T-helper 1 cell treated with Interleukin-12 subunit alpha and Interleukin-12 subunit beta and Interleukin-4 antibody, amounts not matched to agents 30 μg/mL and 1 μg/mL, for 36 hours (primary cell): ENCODE data around the gene SLC22A17.

Source experiments
- H3K27ac Mint-ChIP-seq: one replicate; pipeline ENCODE4 v1.8.0; 2021; ENCODE audit warnings: mild to moderate bottlenecking, mixed read lengths
- H3K27me3 Mint-ChIP-seq: one replicate; pipeline ENCODE4 v1.8.0; 2021; ENCODE audit warnings: low read depth, mixed read lengths
- H3K36me3 Mint-ChIP-seq: one replicate; pipeline ENCODE4 v1.8.0; 2021; ENCODE audit warnings: low read depth, mixed read lengths
- H3K4me1 Mint-ChIP-seq: one replicate; pipeline ENCODE4 v1.8.0; 2021; ENCODE audit warnings: low read depth, mixed read lengths
- H3K4me3 Mint-ChIP-seq: one replicate; pipeline ENCODE4 v1.8.0; 2021; ENCODE audit warnings: mild to moderate bottlenecking, moderate library complexity, mixed read lengths
- H3K9me3 Mint-ChIP-seq: one replicate; pipeline ENCODE4 v1.8.0; 2021; ENCODE audit warnings: mixed read lengths

SLC22A17 gene

GRCh38 chr14:23360496-23360895, 7.8 kb upstream of the SLC22A17 start:
- Mint-ChIP-seq H3K27ac (no peak overlapping the region), H3K4me3 (no peak overlapping the region), H3K27me3 (peaks cover 20% of the 10 kb centered on the region), H3K36me3 (no peaks in the 10 kb centered on the region), H3K4me1 (no peaks in the 10 kb centered on the region), H3K9me3 (no peaks in the 10 kb centered on the region)

DNA sequence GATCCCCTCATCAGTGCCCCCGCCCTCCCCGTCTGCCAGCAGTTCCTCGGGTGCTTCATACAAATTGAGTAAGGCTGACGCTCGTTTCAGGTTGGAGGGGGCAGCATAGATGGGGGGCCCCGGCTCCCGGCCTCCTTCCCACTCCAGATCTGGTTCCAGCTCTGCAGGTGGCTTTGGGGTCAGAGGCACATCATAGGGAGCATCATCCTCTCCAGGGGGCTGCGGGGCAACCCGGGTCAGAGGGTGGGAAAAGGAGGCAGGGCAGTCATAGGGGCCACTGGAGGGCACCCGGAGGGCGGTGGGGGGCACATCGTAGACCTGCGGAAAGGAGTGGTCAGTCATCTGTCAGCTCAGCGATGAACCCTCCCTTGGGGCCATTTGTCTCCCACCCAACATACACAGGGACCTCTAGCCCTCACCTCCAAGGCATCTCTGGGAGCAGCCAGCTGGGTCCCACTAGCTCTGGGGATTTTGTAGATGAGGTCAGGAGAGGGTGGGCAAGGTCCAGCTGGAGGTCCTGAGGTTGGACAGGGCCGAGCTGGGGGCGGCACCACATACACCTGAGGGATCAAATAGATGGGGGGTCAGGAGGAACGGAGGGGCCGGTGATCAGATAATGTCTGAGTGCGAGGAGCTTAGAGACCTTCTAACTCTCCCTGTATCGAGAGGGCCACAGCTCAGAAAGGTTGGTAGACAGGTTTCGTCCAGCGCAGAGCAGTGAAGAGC, 7.2 kb upstream of the SLC22A17 start:
- Mint-ChIP-seq H3K27me3 (peaks cover 25% of the 10 kb centered on the region), H3K27ac (no peak overlapping the region), H3K9me3 (no peaks in the 10 kb centered on the region), H3K4me1 (no peaks in the 10 kb centered on the region), H3K4me3 (no peak overlapping the region), H3K36me3 (no peaks in the 10 kb centered on the region)

DNA sequence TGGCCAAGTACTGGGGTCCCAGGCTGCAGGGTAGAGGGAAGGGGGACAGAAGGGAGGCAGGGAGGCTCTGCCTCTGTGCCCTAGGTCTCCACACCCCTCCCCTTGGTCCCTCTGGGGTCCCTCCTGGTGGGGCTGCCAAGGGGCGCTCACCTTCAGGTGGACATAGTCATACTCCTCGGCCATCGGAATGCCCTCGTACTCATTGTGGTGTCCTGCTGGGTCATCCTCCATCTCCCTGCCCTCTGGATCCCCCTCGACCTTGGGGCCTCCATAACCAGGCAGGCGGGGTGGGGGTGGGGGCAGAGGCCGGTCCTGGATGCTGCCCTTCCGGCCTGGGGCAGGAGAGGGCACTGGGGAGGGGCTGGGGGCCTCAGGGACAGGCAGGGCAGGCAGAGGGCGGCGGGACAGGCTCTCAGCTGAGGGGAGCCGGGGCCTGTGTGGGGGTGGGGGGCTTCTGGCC, 6.5 kb upstream of the SLC22A17 start:
- Mint-ChIP-seq H3K4me3 (no peak overlapping the region), H3K27ac (no peak overlapping the region), H3K27me3 (peaks cover 25% of the 10 kb centered on the region), H3K4me1 (no peaks in the 10 kb centered on the region), H3K36me3 (no peaks in the 10 kb centered on the region), H3K9me3 (no peaks in the 10 kb centered on the region)

DNA sequence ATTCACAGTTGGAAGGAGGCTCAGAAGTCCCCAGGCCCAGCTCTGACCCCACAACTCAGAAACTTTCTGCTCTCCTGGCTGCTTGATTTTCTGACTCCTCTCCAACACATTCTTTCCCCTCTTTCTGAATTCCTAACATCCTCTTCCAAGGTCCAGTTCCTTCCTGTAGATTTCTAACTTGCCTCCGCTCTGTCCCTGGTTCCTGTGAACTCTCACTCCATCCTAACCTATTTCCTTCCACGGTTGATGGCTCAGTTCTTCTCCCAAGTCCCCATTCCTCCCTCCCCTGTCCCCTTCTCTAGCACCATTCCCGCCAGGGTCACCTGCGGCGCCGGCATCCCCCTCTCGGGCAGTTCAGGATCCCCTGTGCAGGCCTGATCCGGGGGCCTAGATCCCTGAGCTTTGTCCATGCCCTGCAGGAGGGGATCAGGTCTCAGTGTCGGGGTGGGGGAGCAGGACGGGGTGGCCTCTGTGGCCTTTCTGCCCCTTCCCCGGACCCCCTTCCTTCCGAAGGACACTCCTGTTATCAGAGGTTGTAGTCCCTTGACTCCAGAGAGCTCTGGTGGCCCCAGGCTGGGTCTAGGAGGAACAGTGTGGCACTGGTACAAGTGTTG, 6.0 kb upstream of the SLC22A17 start:
- Mint-ChIP-seq H3K4me1 (no peaks in the 10 kb centered on the region), H3K27me3 (peaks cover 25% of the 10 kb centered on the region)

GRCh38 chr14:23358042-23358441, 5.4 kb upstream of the SLC22A17 start:
- Mint-ChIP-seq H3K4me3 (no peak overlapping the region), H3K27me3 (peaks cover 28% of the 10 kb centered on the region), H3K27ac (no peak overlapping the region), H3K9me3 (no peaks in the 10 kb centered on the region), H3K36me3 (no peaks in the 10 kb centered on the region), H3K4me1 (peaks cover 2% of the 10 kb centered on the region)

More for the DNA sequence above, 6.0 kb upstream of the SLC22A17 start:
- no peak overlapping the region for H3K4me3 Mint-ChIP-seq
- H3K9me3 Mint-ChIP-seq = no peaks in the 10 kb centered on the region
- no peaks in the 10 kb centered on the region for H3K36me3 Mint-ChIP-seq
- no peak overlapping the region for H3K27ac Mint-ChIP-seq

- H3K4me3 Mint-ChIP-seq = no peak overlapping the region
- peaks cover 4% of the 10 kb centered on the region for H3K4me1 Mint-ChIP-seq
- H3K27me3 Mint-ChIP-seq = peaks cover 33% of the 10 kb centered on the region
Observed at GRCh38 chr14:23357261-23357660, 4.6 kb upstream of the SLC22A17 start.

GRCh38 chr14:23356662-23357061, 4.0 kb upstream of the SLC22A17 start:
- no peak overlapping the region for H3K4me3 Mint-ChIP-seq
- H3K9me3 Mint-ChIP-seq = no peaks in the 10 kb centered on the region
- H3K27ac Mint-ChIP-seq = no peak overlapping the region
- peaks cover 4% of the 10 kb centered on the region for H3K4me1 Mint-ChIP-seq
- peaks cover 32% of the 10 kb centered on the region for H3K27me3 Mint-ChIP-seq
- no peaks in the 10 kb centered on the region for H3K36me3 Mint-ChIP-seq

More at GRCh38 chr14:23357261-23357660, 4.6 kb upstream of the SLC22A17 start:
- Mint-ChIP-seq H3K27ac (no peak overlapping the region), H3K9me3 (no peaks in the 10 kb centered on the region), H3K36me3 (no peaks in the 10 kb centered on the region)

DNA sequence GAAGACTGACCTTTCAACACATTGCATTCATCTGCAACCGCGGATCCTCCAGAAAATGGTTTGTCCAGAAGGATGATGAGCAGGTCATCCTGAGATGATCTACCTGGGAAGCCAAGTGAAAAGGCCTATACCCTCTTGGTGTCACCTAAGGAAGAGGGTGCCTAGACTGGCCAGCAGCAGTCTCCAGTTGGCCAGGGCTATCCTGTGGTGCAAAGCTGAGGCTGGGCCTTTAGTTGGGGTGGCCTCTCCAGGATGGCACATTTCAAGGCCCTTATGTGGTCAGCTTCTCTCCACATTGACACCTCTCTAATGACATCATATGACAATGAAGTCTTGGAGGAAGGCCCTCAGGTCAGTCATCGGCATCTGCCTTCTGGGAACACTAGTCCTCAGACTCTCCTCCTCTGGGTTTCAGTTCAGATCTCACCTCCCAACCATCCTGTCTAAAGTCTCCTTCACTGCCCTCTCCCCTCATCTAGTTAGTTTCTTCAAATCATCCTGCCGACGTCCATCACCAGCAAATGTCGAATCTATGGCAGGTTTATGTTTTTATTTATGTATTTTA, 3.3 kb upstream of the SLC22A17 start:
- H3K4me1 Mint-ChIP-seq = peaks cover 4% of the 10 kb centered on the region
- H3K9me3 Mint-ChIP-seq = no peaks in the 10 kb centered on the region
- peaks cover 35% of the 10 kb centered on the region for H3K27me3 Mint-ChIP-seq
- no peak overlapping the region for H3K4me3 Mint-ChIP-seq
- no peak overlapping the region for H3K27ac Mint-ChIP-seq
- no peaks in the 10 kb centered on the region for H3K36me3 Mint-ChIP-seq

- no peak overlapping the region for H3K27ac Mint-ChIP-seq
- H3K4me3 Mint-ChIP-seq = no peak overlapping the region
- H3K27me3 Mint-ChIP-seq = peaks cover 45% of the 10 kb centered on the region
- H3K9me3 Mint-ChIP-seq = no peaks in the 10 kb centered on the region
- H3K36me3 Mint-ChIP-seq = peaks cover 2% of the 10 kb centered on the region
- peaks cover 7% of the 10 kb centered on the region for H3K4me1 Mint-ChIP-seq
Observed at GRCh38 chr14:23354990-23355389, 2.3 kb upstream of the SLC22A17 start.

DNA sequence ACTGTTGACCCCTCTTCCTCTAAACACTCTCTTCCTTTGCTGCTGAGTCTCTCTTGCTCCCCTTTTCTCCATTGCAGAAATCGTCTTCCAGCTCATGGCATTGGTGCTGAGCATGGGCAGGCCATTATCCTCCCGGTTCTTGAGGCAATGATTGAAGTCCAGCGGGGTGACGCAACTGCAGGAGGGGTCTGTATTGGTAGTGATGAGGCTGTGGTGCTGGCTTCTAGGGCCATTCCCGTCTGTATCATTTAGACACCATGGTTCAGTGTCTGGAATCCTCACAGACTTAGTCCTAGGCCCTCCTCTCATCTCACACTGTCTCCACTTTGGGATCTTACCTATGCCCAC, 720 bp upstream of the SLC22A17 start:
- Mint-ChIP-seq H3K27ac (no peak overlapping the region), H3K27me3 (peaks cover 45% of the 10 kb centered on the region), H3K9me3 (no peaks in the 10 kb centered on the region), H3K36me3 (peaks cover 2% of the 10 kb centered on the region), H3K4me1 (peaks cover 7% of the 10 kb centered on the region), H3K4me3 (peak overlapping the region; percentile 72)

DNA sequence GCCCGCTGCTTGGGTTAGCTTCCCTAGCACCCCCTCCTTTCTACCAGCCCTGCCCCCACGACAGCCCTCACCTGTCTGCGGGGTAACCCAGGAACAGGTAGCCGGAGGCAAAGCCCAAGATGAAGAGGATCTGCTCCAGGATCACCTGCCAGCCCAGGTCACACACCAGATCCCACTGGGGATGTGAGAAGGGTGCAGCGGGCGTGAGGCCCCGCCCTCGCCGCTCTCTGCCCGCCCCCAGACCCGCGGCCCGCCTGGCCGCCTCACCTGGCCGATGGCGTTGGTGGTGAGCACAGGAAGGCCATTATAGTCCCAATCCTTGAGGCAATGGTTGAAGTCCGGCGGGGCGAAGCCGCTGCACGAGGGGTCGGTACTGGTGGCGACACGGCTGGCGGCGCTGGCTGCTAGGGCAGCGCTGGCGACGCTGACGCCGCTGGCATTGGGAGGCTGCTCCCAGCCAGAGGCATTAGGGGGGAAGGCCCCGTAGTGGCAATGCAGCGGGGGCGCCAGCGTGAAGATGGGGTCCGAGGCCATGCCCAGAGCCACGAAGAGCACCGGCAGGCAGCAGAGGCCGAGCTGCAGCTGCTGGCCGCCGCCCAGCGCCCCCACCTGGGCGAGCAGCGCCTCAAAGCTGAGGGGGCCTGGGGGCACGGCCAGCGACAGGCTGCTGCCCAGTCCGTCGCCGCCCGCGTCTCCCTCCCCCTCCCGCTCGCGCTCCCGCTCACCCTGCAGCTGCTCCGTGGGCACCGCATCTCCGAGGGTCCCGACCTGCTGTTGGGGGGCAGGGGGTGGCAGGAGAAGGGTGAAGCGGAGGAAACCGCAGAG, 794 bp downstream of the SLC22A17 start:
- Mint-ChIP-seq H3K4me3 (peak overlapping the region; percentile 66), H3K27ac (no peak overlapping the region), H3K4me1 (peaks cover 7% of the 10 kb centered on the region), H3K9me3 (no peaks in the 10 kb centered on the region), H3K36me3 (peaks cover 2% of the 10 kb centered on the region), H3K27me3 (peaks cover 45% of the 10 kb centered on the region)

DNA sequence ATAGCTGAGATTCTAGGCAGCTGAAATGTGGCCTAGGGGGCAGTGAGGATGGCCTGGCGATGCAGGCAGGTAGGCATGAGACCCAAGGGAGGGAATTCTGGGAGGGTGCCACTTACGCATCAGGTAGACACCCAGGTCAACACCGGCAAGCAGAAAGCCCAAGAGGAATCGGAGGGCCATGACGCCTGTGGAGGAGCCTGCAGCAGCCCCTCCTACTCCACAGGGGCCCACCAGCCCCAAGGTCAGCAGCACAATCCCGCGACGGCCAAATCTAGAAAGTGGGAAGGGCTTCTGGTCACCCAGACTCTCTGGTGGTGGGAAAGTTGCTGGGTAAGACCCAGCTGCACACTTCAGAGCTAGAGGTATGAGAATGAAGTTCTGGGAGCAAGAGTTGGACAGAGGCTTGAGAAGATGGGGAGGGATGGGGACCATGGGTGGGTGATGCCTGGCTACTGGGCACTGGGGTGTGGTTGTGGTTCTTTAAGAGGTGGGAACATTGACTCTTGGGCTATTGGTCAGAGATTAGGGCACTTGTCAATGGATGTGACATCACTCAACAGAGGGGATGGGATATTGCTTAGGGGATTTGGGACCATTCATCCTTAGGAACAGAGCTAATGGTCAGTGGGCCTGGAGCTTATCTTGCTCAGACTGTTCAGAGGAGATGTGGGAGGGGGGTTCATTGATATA, 3.4 kb downstream of the SLC22A17 start:
- no peak overlapping the region for H3K27ac Mint-ChIP-seq
- H3K4me3 Mint-ChIP-seq = no peak overlapping the region
- H3K4me1 Mint-ChIP-seq = peaks cover 7% of the 10 kb centered on the region
- peaks cover 33% of the 10 kb centered on the region for H3K27me3 Mint-ChIP-seq
- no peaks in the 10 kb centered on the region for H3K9me3 Mint-ChIP-seq
- peaks cover 2% of the 10 kb centered on the region for H3K36me3 Mint-ChIP-seq

DNA sequence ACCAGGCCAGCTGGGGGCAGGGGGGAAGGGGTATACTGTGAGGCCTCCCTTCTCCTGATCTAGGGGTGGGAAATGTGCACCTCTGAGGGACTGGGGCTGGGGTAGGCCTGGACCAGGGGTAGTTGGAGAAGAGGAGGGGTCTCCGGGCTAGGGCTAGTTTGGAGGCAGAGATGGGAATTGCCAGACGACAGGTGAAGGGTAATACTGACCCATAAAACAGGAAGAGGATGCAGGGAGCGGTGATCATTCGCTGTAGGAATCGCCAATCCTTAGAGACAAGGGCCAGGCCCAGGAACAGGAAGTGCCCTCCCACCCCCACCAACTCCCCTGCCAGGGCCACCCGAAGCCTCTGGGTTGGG, 4.4 kb downstream of the SLC22A17 start:
- Mint-ChIP-seq H3K4me1 (peaks cover 5% of the 10 kb centered on the region), H3K9me3 (no peaks in the 10 kb centered on the region), H3K27ac (no peak overlapping the region), H3K4me3 (no peak overlapping the region), H3K36me3 (peaks cover 2% of the 10 kb centered on the region), H3K27me3 (peaks cover 25% of the 10 kb centered on the region)
